Measurements from ENCODE around the gene KIF1B. TPM values are rescaled to one million over a fixed set of nuclear protein-coding genes. Genes with fewer than 3 reads are reported as not detected.

Gene KIF1B
- 19.4 and 20.7 TPM in 2 replicates for total RNA-seq (ENCODE audit: low replicate concordance)

DNA sequence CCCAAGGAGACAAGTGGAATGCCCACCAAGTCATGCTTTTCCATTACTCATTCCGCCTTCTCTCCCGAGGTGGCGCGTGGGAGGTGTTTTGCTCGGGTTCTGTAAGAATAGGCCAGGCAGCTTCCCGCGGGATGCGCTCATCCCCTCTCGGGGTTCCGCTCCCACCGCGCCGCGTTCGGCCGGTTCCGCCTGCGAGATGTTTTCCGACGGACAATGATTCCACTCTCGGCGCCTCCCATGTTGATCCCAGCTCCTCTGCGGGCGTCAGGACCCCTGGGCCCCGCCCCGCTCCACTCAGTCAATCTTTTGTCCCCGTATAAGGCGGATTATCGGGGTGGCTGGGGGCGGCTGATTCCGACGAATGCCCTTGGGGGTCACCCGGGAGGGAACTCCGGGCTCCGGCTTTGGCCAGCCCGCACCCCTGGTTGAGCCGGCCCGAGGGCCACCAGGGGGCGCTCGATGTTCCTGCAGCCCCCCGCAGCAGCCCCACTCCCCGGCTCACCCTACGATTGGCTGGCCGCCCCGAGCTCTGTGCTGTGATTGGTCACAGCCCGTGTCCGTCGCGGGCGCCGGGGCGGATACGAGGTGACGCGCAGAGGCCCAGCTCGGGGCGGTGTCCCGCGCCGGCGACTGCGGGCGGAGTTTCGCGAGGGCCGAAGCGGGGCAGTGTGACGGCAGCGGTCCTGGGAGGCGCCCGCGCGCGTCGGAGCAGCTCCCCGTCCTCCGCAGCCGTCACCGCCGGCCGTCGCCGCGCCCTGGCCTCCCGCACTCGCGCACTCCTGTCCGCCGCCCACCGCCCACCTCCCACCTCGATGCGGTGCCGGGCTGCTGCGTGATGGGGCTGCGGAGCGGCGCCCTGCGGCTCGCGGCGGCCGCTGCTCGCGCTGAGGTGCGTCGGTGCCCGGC is at the start of gene KIF1B:
TSS of gene KIF1B (plus strand) at position 666 of the 906 bp plus-strand sequence. CDS start 21,759 bp downstream, outside the sequence.

DNA sequence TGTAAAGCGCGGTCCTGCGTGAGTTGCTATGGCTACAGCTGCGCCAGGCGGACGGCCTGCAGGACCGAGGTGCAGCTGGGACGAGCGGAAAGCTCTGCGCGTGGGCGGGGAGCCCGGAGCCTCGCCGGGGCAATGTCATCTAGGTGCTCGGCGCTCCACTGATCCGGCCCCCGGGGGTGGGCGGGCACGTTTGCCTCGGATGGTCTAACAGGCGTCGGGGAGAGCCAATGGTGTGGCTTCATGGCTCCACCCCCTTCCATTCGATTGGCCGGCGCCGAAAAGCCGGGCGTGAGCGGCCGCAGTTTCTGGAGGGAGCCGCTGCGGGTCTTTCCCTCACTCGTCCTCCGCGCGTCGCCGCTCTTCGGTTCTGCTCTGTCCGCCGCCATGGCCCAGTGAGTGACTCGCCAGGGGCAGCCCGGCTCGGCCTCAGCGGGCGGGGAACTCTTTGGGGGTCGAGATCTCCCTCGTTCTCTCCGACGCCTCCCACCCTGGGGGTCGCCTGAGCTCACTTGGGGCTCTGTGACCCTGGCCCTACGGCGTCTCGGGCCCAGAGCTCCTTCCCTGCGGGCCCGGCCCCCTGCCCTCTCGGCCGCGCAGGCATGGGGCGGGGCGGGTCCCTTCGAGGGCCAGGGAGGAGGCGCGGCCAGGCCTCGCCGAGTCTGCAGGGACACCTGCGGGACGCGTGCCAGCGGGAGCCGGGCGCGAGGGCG is 188.5 kb downstream of the KIF1B start, which contains the start of gene PGD:
TSS of gene PGD (plus strand) at position 331 of the 710 bp plus-strand sequence. CDS start at position 385, 54 bp downstream.

GRCh38 chr1:10430216-10431069 is 220.1 kb downstream of the KIF1B start, which contains the start of gene CENPS:
Gene CENPS, plus strand, starts transcription at chr1:10430433. Its CDS starts 85 bp downstream, at chr1:10430518.

Other genes starting within 250 kb of the KIF1B start
- gene RBP7, start 213.3 kb upstream of the KIF1B start, total RNA-seq (ENCODE audit: low replicate concordance): 1.9 TPM in 1 of 2 replicates, not detected in the other
- 16.3 and 22.9 TPM in 2 replicates for gene UBE4B, start 177.6 kb upstream of the KIF1B start, total RNA-seq (ENCODE audit: low replicate concordance)
- gene PGD, start 188.5 kb downstream of the KIF1B start, total RNA-seq (ENCODE audit: low replicate concordance): 61.6 and 114 TPM in 2 replicates
- gene CENPS, start 219.9 kb downstream of the KIF1B start, total RNA-seq (ENCODE audit: low replicate concordance): 7.5 and 7.9 TPM in 2 replicates
- gene CORT, start 239.5 kb downstream of the KIF1B start, total RNA-seq (ENCODE audit: low replicate concordance): 0.08 TPM in 1 of 2 replicates, not detected in the other